GM21723 (cell line): Measurements from ENCODE around the gene RIT1.

Experiments used
- ATAC-seq: cut with Tn5 transposase; IDR thresholded peaks from one replicate; pipeline ENCODE4 v1.9.1; 2021; ENCODE audit warnings: mild to moderate bottlenecking, moderate library complexity; ENCODE audit not compliant: unreplicated experiment

The RIT1 gene, protein sequence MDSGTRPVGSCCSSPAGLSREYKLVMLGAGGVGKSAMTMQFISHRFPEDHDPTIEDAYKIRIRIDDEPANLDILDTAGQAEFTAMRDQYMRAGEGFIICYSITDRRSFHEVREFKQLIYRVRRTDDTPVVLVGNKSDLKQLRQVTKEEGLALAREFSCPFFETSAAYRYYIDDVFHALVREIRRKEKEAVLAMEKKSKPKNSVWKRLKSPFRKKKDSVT

DNA sequence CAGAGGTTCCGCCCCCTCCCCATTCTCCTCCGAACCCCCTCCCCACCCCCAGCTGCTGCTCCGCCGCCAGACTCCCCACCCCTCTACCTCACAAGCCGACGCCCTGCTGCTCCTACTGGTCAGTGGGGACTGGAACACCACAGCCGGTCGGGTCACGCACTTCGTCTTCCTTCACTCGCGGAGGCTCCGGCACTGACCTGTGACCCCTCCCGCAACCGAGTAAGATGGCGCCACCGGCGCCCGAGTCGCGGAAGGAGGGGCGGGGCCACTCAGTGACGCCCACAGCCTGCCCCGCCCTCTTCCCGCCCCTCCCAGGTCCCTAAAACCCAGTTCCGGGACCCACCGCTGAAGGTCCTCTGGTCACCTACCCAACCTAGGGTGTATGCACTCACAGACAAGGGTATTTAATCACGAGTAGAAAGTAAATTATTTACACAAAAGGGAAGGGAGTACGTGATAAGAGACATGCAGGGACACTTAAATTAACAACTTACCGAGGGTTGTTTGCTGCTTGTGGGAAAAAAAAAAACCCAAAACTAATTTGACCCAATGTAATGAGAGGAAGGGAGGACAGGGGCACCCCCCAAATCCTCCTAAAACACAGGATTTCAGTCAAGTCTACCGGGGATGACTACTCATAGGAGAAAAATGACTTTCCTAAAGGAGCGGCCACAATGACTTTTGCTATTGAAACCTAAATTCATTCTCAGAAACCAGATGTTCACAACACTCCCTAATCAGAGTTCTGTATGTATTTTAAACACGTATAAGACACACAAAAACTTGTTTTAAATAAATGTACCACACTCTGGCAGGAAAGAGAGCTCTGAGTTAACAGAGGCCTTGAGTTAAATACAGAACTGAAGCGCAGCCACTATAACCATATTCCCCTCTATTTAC lies at the start of gene RIT1:
Gene RIT1, minus strand, starts transcription at position 194 of the 900 bp plus-strand sequence. CDS start 588 bp downstream, outside the sequence.
- peak; percentile 76 for ATAC-seq

DNA sequence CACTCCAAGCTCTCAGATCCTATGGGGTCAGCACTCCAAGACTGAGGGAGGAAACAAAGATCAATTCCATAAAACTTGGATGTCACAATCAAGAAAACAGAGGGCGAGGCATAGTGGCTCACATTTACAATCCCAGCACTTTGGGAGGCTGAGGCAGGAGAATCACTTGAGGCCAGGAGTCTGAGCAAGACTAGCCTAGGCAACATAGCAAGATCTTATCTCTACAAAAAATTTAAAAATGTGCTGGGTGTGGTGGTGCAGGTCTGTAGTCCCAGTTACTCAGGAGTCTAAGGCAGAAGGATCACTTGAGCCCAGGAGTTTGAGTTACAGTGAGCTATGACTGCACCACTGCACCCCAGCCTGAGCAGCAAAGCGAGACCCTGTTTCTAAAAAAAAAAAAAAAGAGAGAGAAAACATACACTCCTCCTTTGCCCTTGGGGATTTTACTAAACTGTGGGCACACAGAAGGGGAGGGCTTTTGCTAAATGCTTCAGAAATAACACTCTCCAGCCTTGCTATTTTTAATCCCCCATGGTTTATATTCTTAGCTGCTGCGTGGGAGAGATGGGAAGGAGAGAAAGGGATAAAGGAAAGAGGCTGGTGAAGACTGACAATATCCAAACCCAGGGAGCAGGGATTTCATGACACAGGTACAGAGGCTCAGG lies 49.1 kb upstream of the RIT1 start:
- ATAC-seq = no peak

DNA sequence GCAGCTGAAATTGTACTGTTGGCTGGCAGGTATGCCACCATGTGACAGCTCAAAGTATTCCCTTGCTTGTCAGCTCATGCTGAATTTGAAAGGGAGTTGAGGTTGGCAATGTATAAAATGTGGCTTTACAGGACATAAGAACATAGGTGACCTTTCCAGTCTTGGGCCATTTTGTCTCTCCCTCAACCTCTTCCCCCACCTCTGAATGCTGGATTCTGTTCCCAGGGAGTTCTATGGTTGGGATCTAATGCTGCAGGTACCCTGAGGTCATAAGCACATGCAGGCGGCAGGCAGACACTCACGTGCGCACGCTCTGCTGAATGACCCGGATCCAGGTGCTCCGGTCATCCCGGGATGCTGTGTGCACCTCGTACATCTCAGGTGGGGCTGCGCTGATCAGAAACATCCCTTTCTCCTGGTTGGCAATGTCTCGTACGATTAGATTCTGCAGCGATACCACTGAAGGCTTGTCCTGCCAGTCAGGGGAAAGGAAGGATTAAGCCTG lies 46.3 kb upstream of the RIT1 start:
- ATAC-seq = no peak

DNA sequence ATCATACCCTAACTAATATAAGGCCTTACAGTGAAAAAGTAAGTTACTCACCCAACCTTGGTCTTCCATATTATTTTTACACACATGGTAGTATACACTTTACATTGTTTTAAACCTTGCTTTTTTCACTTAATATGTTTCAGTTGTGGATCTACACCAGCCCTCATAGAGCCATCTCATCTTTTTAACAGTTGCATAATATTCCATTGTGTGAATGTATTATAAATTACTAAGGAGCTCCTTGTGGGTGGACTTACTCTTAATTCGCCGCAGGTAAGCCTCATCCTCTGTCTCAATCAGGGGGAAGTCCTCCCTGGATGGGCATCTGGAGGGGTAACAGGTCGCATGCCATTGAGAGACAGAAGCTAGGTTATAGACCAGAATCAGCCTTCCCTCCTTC lies 43.5 kb upstream of the RIT1 start:
- no peak for ATAC-seq

DNA sequence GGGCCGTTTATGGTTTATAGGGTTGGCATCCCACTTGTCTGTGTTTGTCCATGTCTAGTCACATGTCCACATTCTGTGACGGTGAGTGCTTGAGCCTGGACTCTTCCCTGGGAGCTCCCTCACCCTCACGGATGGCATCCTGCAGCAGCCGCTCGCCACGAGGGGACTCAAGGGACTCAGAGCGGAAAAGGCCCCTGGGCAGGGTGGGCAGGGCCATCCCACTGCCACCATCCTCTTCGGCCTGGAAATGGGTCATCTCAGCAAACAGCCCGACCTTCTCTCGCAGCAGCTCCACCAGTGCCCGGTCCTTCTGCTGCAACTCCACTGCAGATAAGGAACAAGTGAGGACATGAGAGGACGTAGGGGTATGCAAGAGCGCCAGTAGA lies 41.3 kb upstream of the RIT1 start:
- ATAC-seq = no peak

DNA sequence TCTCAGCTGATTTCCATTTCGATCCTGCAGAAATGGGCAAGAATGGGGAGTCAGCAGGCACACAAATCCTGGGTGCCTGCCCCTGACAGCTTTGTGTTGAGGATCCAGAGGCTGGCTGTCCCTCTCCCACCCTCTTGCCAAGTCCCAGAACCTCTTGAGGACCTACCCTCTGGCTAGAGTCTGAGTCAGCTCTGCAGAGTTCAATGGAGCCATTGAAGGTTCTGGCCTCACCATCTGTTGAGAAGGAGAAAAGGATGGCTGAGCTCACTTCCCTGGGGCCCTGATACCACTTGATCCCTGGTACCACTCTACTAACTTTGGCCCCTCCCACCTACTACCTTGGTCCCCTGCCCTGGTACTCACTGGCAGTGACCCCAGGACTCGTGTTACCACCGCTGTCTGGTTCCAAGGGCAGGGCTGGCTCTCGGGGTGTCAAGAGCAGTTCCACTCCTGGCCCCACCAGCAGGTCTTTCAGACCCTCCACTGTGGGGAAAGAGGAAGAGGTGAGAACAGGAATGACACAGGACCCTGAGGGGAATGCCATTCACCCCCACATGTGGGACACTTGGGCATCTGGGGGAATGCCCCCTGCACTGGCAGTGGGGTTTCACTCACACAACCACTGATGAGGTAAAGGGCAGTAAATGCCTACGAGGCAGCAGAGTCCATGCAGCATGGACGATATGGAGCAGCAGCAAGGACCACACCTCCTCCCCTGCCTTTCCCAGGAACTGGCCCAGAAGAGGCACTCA lies 40.8 kb upstream of the RIT1 start:
- no peak for ATAC-seq

DNA sequence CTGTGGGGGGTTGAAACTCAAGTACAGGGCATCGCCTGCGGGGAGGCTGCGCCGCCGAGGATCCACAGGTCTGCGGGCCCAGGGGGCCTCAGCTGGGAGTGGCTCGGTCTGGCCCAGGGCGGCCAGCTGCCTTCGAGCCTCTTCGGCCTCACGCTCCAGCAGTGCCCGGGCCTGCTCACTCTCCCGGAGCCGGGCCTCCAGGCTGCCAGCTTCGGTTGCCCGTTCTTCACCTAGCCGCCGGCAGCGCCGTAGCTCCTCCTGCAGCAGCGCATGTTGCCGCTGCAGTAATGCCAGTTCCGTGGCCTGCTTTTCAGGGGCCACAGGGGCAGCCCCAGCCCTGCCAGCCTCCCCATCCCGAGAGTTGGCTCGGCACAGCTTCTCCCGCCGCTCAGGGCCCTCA lies 39.7 kb upstream of the RIT1 start:
- no peak for ATAC-seq

DNA sequence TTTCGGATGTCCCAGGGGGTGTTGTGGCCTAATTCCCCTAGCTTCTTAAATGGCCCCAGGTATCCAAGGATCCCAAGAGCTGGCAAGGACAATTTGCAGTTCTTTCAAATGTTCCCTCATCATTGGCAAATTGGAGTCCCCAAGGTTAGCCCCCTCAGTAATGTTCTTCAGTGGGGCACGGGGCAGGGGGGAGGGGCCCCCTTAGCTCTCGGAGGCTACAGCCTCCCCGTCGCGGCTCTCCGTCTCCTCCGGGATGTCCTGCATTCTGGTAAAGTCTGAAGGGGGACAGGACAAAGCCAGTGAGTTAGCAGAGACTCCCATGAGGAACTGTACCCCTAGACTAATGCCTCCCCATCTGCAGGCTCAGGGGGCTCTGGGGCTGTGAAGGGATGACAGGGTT lies 36.6 kb upstream of the RIT1 start:
- no peak for ATAC-seq

DNA sequence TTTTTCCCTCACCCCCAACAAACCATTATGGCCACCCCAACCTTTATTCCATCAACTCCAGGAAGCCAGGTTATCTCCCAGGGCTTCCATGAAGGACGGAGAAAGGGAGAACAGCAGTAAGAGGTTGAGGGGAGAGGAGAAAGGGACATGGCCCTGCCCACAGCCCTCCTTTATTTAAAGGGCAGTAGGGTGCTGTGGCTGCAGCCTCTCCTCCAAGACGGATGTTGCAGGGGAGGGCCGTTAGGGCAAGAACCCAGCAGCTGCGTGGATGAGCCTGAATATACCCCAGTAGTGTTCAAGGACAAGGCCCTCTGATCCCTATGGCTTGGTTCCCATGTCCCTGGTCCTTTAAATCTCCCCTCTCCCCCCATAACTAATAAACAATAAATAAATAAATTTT lies 36.1 kb upstream of the RIT1 start:
- ATAC-seq = no peak

DNA sequence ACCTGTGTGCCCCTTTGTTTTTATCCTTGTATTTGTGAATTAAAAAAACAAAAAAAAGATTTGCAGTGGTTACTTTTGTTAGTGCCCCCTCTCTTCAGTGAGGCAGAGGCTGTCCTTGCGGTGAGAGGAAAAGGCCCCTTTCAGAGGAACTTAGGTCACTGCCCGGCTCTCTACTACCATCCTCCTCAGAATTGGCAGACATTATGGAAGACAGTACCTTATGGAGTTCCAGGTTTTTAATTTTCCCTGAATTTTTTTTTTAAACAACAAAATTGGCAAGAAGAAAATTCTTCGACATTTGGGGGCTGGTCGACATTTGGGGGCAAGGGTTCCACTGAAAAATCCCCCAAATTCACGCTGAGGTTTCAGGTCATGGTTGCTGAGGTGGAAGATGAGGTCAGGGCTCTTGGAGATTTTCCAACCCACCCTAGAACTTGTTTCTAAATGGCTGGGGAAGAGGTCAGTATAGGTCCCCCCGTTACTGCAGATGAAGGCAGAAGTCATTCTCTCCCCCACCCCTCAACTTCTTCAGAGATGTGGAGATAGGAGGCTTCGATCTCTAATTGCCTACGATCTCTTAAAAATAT lies 35.6 kb upstream of the RIT1 start:
- no peak for ATAC-seq

DNA sequence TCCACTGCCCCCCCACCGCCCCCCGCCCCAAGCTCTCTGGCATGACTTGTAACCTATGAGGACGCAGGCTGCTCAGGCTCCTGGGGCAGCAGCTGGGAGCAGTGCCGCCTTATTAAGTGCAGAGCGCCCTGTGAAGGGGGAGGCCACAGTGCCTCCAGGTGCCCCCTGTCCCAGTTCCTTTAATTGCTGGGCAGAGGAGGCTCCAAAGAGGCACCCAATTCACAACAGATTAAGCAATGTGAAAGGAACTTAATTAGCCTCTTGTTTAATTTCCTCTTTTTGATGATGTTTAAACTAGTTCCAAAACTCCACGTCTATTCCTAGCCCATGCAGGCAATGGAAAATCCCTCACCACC lies 33.3 kb upstream of the RIT1 start:
- ATAC-seq = no peak

DNA sequence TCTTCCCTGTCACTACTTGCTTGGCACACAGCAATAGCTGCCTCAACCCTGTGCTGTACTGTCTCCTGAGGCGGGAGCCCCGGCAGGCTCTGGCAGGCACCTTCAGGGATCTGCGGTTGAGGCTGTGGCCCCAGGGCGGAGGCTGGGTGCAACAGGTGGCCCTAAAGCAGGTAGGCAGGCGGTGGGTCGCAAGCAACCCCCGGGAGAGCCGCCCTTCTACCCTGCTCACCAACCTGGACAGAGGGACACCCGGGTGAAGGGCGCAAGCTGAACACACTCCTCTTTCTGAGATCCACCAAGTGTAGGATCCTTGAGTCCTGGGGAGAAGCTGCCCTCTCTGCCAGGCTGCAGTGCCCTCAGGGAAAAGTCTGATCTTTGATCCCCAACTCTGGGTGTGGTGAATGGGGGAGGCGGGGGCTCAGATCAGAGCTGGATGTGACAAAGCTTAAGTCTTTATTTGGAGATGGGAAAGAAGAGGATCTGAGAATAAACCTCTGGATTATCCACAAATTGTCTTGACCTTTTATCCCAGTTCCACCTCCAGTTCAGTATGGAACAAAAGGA lies 31.5 kb upstream of the RIT1 start:
- ATAC-seq = no peak

DNA sequence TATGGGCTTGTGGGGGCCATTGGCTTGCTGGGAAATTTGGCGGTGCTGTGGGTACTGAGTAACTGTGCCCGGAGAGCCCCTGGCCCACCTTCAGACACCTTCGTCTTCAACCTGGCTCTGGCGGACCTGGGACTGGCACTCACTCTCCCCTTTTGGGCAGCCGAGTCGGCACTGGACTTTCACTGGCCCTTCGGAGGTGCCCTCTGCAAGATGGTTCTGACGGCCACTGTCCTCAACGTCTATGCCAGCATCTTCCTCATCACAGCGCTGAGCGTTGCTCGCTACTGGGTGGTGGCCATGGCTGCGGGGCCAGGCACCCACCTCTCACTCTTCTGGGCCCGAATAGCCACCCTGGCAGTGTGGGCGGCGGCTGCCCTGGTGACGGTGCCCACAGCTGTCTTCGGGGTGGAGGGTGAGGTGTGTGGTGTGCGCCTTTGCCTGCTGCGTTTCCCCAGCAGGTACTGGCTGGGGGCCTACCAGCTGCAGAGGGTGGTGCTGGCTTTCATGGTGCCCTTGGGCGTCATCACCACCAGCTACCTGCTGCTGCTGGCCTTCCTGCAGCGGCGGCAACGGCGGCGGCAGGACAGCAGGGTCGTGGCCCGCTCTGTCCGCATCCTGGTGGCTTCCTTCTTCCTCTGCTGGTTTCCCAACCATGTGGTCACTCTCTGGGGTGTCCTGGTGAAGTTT lies 30.8 kb upstream of the RIT1 start:
- no peak for ATAC-seq

DNA sequence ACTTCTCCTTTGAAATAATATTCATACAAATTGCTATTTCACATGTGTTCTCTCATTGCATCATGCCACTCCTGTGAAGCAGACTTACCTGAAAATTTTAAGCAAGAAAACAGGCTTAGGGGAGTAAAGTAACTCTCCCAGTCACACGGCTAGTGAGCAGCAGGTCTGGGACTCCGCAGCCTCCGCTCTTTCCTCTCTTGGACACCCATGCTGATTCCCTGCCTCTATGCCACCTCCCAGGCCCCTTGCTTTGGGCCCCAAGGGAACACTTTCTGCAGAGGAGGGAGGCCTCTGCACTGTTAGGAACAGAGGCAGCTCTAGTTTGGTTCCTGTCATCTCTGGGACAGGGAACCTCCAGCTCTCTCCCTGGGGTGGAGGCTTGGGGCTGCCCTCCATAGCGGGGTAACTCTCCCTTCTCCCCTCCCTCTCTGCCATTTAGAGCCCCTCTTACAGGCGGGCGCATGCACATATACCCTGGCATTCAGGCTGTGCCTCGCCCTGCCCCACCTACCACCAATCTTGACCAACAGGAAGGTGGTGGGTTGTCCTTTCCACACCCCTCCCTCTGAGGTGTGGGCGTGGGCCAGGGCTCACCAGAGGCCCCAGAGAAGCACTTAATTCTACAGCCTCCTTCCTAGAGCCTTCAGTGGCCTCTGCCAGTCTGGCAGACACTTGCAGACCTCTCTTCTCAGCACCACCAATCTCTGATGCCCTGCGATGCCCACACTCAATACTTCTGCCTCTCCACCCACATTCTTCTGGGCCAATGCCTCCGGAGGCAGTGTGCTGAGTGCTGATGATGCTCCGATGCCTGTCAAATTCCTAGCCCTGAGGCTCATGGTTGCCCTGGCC lies 30.1 kb upstream of the RIT1 start, which contains the start of gene RXFP4:
Gene RXFP4, plus strand, starts transcription at position 646 of the 852 bp plus-strand sequence. Its CDS starts 72 bp downstream, at position 718.
- ATAC-seq = no peak

DNA sequence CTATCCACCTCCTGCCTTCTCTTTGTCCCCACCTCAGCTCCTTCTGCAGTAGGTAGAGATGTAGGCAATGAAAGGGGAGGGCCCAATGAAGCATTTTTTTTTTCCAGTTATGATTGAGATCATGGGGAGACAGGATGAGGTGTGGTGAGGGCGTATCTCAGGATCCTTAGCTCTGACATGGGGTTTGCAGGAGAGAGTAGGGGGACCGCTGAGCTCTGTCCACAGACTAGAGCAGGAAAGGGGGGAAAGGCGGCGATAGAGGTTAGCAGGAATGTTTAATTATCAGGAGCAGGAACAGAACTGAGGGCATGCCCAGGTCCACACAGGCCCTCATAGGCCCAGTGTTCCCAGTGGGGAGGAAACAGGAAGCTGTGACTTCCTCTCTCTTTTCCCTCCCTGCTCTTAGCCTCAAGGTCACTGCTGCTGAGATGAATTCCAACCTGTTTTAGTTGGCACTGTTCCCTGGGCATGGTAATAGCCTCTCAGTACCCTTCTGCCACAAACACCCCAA lies 29.4 kb upstream of the RIT1 start:
- no peak for ATAC-seq

DNA sequence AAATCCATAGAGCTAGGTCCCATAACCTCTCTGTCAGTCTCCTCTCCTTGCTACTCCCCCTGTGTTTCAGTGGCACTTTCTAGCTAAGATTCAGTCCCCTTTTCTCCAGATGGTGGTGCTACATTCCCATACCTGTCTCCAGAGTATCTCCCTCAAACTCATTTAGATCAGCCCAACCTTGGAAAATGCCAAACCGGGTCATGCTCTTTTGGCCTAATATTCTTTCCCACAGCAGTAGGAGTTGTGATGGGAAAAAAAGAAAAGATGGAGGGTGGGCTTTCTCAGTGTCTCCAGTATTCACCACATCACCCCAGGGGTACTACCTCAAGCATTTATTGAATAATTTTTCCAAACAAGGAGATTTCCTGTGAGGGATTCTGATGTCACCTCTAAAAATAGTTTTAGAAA lies 27.1 kb upstream of the RIT1 start:
- ATAC-seq = no peak

DNA sequence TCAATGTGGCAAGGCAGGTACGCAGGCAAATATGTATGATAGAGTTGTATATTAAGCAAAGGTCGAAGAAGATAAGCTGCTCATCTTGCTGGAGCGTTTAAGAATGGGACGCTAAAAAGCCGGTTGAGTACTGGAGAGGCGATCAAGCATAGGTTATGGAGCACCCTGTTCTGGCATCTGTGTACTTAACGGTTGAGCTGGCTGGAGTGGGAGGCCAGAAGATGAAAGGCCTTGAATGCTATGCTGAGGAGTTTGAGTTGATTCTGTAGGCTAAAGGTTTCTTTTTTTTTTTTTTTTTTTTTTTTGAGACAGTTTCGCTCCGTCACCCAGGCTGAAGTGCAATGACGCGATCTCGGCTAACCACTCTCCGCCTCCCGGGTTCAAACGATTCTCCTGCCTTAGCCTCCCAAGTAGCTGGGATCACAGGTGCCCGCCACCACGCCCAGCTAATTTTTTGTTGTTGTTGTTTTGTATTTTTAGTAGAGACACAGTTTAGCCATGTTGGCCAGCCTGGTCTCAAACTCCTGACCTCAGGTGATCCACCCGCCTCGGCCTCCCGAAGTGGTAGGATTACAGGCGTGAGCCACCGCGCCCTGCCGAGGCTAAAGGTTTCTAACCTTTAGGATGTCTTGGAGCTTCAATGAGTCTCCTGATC lies 23.9 kb upstream of the RIT1 start:
- ATAC-seq = no peak
